Activated CD4-positive, alpha-beta T cell treated with anti-CD3 and anti-CD28 coated beads, Interleukin-10, Interleukin-2, amounts not matched to agents 100 ng/mL and 50 ng/mL, durations not matched to agents 16 hours and 8 hours (primary cell): ENCODE data around the gene NADSYN1.
A peak's percentile ranks its signal among the peaks of the same experiment; 100 is the strongest.

ENCODE experiments used
- DNase-seq: peaks from one replicate; pipeline ENCODE4 v3.0.0-alpha.2; 2020

NADSYN1 gene

DNA sequence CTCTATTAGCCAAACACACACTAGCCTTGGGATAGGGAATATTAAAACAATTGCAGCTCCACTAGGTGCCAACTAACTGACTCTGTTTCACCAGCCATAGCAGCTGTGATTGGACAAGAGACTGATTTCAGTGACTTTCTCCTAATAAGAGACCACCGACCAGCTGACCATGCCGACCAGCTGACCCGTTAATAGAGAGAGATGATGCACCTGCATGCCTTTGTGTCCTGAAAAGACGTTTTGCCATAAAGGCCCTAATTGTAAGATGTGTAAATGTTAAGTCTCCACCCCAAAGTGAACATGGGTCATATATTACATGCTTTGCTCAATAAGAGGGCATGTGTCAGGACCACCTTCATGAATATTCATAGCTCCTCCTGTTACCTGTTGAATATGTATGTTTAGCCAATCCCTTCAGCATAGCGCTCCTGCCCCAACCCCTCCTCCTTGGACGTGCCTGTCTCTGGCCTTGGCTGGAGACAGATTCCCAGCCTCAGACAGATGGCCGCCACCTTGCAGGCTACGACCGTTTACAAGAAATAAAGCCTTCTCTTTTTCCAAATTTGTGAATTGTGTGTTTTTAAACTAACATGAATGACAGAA lies 1.3 kb upstream of the NADSYN1 start:
- peak; percentile 25 for DNase-seq

DNA sequence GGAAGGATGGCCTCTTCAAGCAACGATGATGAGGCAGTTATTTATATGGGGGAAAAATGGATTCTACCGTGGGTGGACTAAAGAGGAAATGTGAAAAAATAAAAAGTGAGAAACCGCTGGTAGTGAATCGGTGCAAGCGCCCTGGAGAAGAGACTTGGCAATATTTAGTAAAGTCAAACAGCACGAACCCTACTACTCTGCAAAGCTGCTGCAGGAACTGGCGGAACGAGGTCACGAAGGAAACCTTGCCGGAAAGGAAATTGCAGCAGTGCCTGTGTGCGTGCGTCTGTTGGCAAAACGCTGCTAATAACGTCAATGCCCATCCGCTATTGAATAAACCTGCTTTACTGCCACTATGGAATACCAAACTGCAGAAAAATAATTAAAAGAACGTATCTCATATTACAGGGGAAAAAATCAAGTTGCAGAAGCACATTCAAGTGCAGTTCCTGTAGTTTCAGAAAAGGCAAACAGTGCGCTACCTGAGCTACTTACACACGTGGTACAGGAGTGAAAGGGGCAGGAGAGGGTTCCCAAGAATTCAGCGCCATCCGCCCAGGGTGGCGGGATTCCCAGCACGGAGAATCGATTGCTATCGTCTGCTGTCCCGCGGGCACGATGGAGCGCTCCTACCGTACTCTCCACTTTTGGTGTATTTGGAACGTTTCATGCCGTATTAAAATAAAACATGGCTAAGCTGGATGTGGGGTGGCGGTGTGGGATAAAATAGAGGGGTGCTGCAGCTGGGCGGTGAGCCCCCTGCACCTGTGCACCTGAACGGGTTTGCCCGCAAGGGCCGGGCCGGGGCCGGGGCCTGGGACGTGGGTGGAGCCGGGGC lies 585 bp upstream of the NADSYN1 start:
- DNase-seq: peak; percentile 77

DNA sequence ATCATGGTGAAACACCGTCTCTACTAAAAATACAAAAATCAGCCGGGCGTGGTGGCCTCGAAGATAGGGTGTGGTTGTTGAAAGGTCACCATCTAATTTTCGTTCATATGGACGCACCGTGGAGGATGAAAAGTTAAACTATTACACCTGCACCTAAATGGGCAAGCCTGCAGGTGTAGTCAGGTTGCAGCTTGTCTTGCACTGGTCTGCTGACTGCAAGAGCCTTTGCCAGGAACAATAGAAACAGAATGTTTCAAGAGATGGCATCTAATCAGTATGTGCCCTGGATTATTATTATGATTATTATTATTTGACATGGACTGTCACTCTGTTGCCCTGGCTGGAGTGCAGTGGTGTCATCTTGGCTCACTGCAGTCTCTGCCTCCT lies 908 bp downstream of the NADSYN1 start:
- DNase-seq: no peak

DNA sequence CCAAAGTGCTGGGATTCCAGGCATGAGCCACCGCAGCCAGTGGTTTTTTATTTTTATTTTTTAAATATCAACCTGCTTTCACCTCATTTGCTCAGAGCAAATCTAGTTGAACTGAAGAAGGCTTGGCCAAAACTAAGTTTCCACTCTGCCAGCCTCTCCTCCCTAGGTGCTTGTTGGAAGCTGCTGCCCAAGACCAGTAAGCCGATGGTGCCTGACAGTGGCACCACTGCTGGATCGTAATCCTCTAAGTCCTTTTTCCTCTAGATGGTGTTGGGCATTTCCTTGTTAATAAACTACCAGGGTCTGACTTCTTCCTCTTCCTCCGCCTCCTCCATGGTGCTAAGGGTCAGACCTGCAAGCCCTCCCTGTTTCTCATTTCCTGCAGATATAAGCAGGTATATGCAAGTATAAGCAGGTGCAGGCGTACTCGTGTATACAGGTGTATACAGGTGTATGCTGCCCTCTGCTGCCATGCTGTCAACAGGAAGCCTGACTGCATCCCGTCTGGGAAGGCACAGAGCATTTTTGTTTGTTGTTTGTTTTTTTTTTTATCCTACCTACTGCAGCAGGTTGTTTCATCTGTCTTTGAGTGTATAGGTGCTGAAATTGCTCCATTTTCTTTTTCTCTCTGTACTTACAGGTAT lies 1.6 kb downstream of the NADSYN1 start:
- DNase-seq: no peak

DNA sequence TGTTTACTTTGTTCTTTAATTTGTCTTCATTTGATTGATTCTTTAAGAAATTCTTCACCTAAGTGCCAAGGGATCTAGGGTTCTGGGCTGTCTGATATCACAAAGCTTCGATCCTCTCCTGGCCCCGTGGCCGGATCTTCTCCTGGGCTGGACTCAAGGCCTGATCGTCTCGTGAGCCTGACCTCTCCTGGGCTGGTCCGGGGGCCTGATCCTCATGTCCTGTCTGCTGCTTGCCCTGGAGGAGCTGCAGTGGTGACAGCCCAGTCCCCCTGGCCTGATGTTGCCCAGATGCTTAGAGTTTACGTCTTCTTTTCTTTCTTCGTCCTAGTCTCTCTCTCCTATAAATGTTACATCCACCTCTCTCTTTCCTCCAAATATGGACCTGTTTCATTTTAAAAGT lies 3.3 kb downstream of the NADSYN1 start:
- no peak for DNase-seq

DNA sequence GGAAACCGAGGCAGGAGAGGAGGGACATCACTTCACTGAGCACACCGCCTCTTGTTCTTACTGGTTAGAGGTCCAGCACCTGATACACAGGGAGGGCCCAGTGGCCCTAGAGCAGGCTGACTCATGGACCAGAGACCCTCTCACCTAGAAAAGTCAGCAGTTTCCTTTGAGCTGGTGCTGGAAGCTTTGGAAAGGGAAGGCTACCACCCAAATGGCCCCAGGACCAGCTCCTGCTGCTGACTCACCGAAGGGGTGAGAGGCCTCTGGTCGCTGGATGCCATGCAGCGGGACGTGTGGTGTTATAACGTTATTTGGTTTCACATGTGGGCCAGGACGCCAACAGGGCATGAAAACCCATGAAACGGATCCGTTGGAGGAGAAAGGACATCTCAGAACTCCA lies 3.8 kb downstream of the NADSYN1 start:
- no peak for DNase-seq

DNA sequence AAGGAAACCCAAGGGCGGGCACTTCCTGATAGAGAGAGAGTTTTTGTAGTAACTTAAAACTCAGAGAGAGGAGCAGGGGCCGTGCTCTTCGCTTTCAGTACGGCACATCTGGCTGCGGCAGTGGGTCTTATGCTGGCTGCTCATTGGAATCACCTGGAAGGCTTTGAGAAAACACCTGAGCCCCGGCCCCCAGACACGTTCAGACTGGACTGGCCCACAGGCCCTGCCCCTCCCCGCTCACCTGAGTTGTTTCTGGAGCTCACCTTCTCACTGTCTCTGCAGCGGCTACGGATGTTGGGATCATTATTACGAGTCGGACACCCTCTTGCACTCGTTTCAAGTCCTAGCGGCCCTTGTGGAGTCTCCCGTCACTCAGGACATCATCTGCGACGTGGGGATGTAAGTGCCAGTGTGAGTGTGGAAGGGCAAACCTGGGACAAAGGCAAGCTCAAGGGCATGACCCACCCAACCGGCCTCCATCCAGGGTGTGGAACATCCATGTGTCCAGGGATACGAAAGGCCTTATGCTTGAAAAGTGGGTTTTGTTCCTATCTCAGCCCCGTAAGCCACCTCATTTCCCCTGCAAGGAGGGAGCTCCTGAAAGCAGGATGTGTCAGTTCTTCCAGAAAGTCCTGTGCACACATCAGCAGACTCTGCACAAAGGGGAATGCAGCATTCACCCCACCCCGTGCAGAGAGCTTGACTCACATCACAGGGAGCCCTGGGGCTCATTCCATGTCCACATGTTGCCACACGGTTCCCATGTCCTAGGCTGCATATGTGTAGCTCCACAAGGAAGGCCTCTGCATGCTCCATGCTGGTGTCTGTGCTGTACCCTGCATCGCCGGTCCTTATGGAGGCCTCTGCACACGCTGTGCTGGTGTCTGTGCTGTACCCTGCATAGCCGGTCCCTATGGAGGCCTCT lies 5.4 kb downstream of the NADSYN1 start:
- no peak for DNase-seq

DNA sequence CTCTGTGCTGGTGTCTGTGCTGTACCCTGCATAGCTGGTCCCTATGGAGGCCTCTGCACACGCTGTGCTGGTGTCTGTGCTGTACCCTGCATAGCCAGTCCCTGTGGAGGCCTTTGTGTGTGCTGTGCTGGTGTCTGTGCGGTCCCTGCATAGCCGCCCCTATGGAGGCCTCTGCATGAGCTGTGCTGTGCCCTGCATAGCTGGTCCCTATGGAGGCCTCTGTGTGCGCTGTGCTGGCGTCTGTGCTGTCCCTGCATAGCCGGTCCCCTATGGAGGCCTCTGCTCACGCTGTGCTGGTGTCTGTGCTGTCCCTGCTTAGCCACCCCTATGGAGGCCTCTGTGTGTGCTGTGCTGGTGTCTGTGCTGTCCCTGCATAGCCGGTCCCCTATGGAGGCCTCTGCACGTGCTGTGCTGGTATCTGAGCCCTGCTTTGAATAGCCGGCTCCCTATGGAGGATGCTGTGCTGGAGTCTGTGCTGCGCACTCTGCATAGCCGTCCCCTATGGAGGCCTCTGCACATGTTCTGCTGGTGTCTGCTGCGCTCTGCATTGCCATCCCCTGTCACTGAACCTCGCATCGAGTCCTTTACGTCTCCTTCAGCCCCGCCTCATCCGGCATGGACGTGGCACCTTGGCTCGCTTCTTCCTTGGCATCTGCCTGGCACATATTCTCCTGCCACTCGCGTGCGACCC lies 6.2 kb downstream of the NADSYN1 start:
- DNase-seq: no peak

DNA sequence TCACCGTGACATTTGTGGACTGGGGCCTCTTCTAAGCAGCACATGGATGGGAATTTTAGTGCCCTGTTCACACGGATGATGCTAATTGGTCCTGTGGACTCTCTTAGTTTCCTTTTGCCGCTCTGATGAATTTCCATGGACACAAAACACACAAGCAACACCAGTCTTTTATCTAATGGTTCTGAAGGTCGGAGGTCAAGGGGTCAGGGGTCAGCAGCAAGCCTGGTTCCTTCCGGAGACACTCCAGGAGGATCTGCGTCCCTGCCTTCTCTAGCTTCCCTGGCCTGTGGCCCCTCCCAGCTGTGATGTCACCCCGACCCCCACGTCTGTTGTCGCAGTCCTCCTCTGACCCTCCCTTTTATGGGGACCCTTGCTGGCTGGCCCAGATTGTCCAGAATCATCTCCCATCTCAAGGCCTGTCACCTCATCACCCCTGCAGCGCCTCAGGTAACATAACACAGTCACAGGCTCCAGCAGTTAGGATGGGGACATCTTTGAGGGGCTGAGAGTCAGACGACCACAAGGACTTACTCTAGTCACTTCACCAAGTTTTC lies 6.8 kb downstream of the NADSYN1 start:
- DNase-seq: no peak

DNA sequence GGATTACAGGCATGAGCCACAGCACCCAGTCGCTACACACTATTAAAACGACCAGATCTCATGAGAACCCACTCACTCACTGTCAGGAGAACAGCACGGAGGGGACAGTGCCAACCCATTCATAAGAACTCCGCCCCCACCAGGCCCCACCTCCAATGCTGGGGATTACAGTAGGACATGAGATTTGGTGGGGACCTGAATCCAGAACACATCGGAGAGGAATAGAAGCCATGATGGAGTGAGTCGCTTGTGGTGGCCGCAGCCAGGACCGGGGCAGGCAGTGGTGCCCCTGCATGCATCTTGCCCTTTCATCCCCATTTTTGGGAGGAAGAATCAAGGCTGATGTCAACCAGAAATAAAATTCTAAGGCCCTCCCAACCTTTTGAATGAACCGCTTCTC lies 8.7 kb downstream of the NADSYN1 start:
- no peak for DNase-seq

DNA sequence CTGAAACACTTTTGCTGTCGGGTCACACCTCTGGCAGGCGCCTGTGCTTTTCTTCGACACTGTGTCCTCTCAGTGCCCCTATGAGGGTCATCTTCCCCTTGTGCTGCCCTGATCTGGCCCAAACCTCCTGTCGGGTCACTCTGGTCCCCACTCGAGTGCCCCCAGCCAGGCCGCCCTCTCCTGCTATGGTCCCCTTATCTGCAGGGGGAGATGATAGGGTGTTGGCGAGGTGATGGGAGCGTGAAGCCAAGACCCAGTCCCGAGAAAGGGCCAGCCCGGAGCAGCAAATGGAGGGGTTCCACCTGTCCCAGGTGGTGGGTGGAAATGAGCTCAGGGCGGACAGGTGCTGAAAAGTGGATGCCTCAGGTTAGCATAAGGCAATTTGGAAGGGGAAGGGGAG lies 9.7 kb downstream of the NADSYN1 start:
- DNase-seq: no peak

DNA sequence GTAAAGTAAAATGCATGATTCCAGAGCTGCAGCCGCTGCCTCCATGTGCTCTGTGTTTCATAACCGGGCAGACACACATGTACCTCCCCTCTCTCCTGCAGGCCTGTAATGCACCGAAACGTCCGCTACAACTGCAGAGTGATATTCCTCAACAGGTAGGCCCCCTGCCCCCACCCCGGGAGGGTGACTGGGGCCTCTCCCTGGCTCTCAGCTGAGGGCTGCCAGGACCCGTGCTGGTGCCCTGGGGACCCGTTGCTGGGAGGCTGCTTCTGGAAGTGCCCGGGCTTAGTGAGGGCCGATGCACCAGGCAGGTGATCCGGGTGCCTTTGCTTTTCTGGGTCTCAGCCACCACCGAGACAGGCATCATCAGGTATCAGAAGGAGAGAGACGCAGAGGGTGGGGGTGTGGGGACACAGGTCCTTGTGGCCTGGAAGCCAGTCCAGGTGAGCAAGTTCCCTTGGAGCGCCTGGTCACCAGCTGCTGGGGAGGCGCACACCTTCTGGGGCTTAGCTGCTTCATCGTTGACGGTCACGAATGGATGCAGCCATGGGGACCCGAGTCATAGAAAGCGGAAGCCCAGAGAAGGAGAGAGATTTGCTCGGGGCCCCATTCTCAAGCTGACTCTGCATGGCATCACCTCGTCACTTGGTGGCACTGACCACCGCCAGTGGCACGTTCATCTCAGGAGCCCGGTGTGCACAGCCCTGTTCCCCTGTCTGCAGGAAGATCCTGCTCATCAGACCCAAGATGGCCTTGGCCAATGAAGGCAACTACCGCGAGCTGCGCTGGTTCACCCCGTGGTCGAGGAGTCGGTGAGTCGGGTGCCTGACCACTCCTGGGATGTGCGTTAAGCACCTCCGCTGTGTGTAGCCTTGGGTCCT lies 10.6 kb downstream of the NADSYN1 start:
- DNase-seq: no peak

DNA sequence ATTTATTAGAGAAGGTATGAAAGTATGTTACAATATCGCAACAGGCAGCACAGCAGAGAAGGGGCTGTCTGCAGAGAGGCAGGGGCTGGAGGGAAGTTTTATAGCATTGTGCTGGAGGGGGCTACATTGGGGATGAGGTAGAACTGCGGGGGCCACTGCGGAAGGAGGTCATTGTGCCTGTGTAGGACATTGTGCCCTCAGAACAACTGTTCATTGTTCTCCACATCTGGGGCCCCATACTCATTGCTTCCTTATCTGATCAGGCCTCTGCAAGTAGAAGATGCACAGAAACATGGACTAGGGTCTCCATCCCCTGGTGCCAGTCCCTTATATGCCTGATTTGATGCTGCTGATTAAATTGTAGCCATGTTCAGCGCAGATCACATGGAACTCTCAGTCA lies 12.1 kb downstream of the NADSYN1 start:
- DNase-seq: no peak

DNA sequence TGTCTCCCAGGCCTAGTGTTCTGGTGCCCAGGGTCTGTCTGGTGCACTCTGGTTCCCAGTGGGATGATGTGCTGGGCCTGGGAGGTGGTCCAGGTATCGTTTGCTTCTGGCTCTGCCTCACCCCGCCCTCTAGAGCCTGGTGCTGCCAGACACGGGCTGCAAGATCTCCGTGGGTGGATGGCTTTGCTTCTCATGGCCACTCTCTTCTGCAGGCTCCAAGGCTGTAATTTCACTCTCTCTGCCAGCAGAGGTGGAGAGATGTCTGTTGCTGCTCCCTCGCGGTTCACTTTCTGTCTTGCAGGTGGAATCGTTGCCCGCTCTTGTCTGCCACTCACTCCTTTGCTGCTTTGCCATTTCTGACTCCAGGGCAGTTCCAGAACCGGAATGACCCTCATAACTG lies 13.4 kb downstream of the NADSYN1 start:
- DNase-seq: no peak

DNA sequence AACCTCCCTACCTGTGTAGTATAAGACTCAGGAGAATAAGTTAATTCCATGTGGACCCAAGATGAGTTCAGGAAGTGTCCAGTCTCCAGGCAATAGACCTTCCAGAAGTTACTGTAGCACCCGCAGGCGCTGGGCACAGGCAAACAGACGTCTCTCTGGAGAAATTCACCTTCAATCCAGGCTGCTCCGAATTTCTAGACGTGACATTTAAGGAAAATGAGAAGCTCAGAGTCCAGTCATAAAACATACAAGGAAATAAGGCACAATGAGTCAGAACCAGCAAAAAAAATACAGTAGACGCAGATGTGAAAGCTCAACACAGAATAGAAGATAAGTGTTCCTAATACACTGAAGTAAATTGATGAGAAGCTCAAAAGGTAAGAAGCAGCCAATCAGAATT lies 14.2 kb downstream of the NADSYN1 start:
- no peak for DNase-seq

DNA sequence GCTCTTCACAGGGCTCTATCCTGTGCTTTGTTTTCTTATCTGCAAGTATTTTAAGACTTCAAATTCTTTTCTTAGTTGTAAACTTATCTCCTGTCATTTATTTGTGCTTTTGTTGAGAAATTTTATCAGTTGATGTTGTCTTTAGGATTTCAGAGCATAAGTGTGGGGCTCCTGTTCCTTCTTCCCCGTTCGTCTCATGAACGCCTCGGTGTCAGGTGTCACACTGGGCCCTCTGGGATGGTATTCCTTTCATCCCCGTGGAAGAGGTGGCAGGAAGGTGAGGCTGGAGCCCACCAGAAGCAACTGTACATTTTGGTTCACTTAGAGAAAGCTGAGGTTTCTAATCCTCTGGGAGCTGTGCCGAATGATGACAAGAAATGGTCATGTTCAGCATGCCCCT lies 17.9 kb downstream of the NADSYN1 start:
- no peak for DNase-seq

DNA sequence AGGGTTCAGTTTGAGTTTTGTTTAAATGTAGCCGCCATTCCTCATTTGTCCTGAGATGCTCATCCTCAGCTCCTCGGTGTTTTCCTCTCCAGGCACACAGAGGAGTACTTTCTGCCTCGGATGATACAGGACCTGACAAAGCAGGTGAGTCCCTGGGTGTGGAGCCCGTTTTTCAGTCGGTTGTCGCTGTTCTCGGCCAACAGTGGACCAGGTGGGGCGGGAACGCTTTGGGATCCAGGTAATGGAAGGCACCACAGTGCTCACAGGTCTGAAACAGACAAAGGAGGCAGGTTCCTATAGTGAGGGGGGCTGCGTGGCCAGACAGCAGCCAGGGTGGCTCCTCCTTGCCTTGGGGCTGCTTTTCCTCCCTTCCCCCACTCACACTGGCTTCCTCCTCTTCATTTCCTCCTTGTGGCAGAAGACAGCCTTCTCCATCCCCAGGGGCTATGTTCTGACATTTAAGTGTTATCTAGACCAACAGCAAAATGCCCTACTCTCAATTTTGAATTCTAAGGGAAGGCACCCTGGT lies 19.4 kb downstream of the NADSYN1 start:
- no peak for DNase-seq

DNA sequence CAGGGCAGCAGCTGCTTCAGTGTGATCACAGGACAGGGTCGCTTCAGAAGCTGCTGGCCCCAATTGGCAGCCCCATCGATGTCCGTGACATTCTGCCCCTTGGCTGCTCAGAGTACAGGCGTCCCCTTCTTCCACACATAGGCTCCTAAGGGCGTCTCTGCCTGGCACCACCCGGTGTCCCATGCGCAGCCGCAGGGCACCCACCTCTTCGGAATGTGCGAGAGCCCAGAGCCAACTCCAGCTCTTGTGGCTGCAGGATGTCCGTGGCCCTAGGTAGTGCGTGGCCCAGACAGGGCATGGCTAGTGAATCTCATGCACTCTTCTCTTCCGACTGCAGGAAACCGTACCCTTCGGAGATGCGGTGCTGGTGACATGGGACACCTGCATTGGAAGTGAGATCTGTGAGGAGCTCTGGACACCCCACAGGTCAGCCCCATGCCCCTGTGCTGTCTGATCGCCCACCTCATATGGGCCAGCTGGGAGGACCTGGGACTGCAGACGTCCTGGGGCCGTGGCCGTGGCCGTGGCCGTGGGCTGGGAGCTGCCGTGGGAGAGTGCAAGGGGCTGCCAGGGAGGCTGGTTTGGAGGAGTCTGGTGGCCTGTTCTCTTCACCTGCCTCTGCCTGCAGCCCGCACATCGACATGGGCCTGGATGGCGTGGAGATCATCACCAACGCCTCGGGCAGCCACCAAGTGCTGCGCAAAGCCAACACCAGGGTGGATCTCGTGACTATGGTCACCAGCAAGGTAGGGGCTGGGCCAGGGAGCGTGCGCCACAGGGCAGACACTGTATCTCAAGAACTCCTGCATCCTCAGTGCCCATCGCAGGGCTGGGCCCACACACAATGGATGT lies 20.2 kb downstream of the NADSYN1 start:
- DNase-seq: no peak

DNA sequence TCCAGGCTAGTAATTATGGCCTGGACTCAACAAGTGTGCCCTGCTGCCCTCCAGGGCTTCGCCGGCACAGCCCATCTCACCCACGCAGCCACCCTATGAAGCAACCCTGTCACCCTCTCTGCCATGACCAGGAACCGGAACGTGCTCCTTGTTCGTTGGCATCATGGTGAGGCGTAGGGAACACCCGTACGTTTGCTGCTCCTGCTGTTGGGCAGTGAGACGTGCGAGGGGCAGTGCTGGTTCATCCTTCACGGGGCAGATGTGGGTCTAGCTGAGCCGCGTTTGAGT lies 20.7 kb downstream of the NADSYN1 start:
- no peak for DNase-seq

DNA sequence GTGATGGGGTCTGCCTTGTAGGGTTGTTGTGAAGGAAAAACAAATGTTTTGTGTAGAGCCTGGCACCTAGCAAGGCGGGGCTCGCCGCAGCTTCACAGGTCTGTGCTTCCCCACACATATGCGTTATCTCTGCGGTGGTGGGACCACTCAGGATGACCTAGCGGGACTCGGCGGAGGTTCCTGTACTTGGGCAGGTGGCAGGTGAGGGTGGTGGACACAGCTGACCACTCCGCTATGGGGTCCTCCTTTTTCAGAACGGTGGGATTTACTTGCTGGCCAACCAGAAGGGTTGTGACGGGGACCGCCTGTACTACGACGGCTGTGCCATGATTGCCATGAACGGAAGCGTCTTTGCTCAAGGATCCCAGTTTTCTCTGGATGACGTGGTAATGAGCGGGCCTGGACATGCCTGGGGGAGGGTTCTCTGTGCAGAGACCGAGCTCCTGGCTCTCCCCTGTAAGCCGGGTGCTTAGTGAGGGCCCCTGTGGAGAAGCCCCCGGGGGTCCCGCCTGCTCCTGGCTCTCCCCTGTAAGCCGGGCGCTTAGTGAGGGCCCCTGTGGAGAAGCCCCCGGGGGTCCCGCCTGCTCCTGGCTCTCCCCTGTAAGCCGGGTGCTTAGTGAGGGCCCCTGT lies 21.3 kb downstream of the NADSYN1 start:
- DNase-seq: no peak
